HepG2 (cell line): ENCODE data around the gene ZCCHC17. TPM values are rescaled to one million over a fixed set of nuclear protein-coding genes. Genes with fewer than 3 reads are reported as not detected.

Source experiments
- ATAC-seq: fragments of 200-7000 bp; cut with Tn5 transposase; 3 replicates; pipeline ENCODE4 v1.9.1; 2020; ENCODE audit warnings: mild to moderate bottlenecking, moderate library complexity
- BruUV-seq: library from RNA; stranded (reverse); fragments of 400-500 nt; replicated peaks from 2 replicates; lab custom pipeline; 2021; lab: Mats Ljungman, UMichigan
- CTCF ChIA-PET: fragments of 300-600 bp; formaldehyde crosslinking; extraction: SDS; loops from one replicate; lab custom pipeline; 2021; ENCODE audit warnings: low total read pairs, inconsistent platforms, low intra/inter-chr PET ratio; lab: Yijun Ruan, JAX
- POLR2A ChIA-PET: fragments of 350-600 bp; sonication (Branson Sonifier 250); formaldehyde crosslinking; loops from one replicate; lab custom pipeline; 2020; ENCODE audit warnings: antibody characterized with exemption, inconsistent platforms; lab: Yijun Ruan, JAX
- DNase-seq: peaks from one replicate; pipeline ENCODE4 v3.0.0-alpha.2; 2015; ENCODE audit warnings: low spot score
- FAIRE-seq: peaks from 3 replicates; lab custom pipeline; 2011; peaks lifted over from hg19 to GRCh38; lab: Jason Lieb, UNC
- H2AFZ ChIP-seq: one replicate; pipeline ENCODE4 v1.6.1; 2011; ENCODE audit warnings: low read length, inconsistent platforms
- H3K27ac ChIP-seq: fragments of 300-600 bp; 3 replicates; pipeline ENCODE4 v1.8.0; 2011; ENCODE audit warnings: mixed run types, mild to moderate bottlenecking, mixed read lengths, low read length, inconsistent platforms; ENCODE audit not compliant: insufficient read depth; ENCODE audit errors: extremely low read length
- H3K27me3 ChIP-seq, 2 experiments: fragments of 200-600 bp in 1 of 2; 2 replicates in 1 of 2; 3 replicates in 1 of 2; pipeline versions ENCODE4 v1.6.0 to v1.8.0; 2011; ENCODE audit warnings: low read length in 2 of 2, mild to moderate bottlenecking in 2 of 2, moderate library complexity in 2 of 2, inconsistent platforms in 1 of 2; ENCODE audit not compliant: insufficient read depth in 2 of 2, control insufficient read depth in 1 of 2
- H3K36me3 ChIP-seq, 2 experiments: fragments of 200-600 bp in 1 of 2; replicated peaks in 1 of 2; 2 replicates in 1 of 2; 3 replicates in 1 of 2; pipeline versions ENCODE4 v1.5.1 to v1.8.0; 2011; ENCODE audit warnings: low read length in 2 of 2, inconsistent platforms in 1 of 2; ENCODE audit not compliant: insufficient read depth in 2 of 2, control insufficient read depth in 1 of 2
- H3K4me1 ChIP-seq: 2 replicates; pipeline ENCODE4 v1.5.1; 2012; ENCODE audit warnings: low read length, inconsistent platforms; ENCODE audit not compliant: insufficient read depth
- H3K4me2 ChIP-seq: 2 replicates; pipeline ENCODE4 v1.6.0; 2011; ENCODE audit warnings: low read depth, low read length, inconsistent platforms
- H3K4me3 ChIP-seq, 3 experiments: fragments of 200-600 bp in 1 of 3; sonication (generic), shearing (Covaris generic) in 1 of 3; replicated peaks in 1 of 3; 2 replicates each; pipeline ENCODE4 v1.5.1; 2011 to 2016; ENCODE audit warnings: low read length in 3 of 3, inconsistent platforms in 2 of 3, low read depth in 2 of 3, mild to moderate bottlenecking in 2 of 3, control low read depth in 1 of 3, mixed read lengths in 1 of 3; ENCODE audit not compliant: insufficient read depth in 1 of 3
- H3K79me2 ChIP-seq: one replicate; pipeline ENCODE4 v1.6.1; 2011; ENCODE audit warnings: low read length, inconsistent platforms; ENCODE audit not compliant: insufficient read depth
- H3K9ac ChIP-seq: 2 replicates; pipeline ENCODE4 v1.6.0; 2011; ENCODE audit warnings: mild to moderate bottlenecking, low read depth, low read length, inconsistent platforms; ENCODE audit not compliant: insufficient read depth
- H3K9me3 ChIP-seq: 2 replicates; pipeline ENCODE4 v1.5.1; 2012; ENCODE audit warnings: mild to moderate bottlenecking, low read length
- H4K20me1 ChIP-seq: 2 replicates; pipeline ENCODE4 v1.6.0; 2011; ENCODE audit warnings: inconsistent platforms, mild to moderate bottlenecking, low read length, moderate library complexity; ENCODE audit not compliant: insufficient read depth
- GZF1 ChIP-seq: sonication (generic); formaldehyde crosslinking; IDR thresholded peaks from 2 replicates; pipeline ENCODE4 v1.5.1; 2020; ENCODE audit warnings: mild to moderate bottlenecking, missing genetic modification reagents
- MTF1 ChIP-seq: sonication (generic); formaldehyde crosslinking; IDR thresholded peaks from 2 replicates; pipeline ENCODE4 v1.5.0; 2020; ENCODE audit warnings: missing genetic modification reagents
- SAP130 ChIP-seq: IDR thresholded peaks from 2 replicates; pipeline ENCODE4 v1.6.1; 2016; ENCODE audit warnings: low read depth
- SNRNP70 ChIP-seq: fragments of 200-400 bp; formaldehyde crosslinking; IDR thresholded peaks from 2 replicates; pipeline ENCODE4 v1.6.1; 2017; ENCODE audit warnings: mild to moderate bottlenecking, low read depth, low read length, moderate library complexity
- SRY ChIP-seq: sonication (generic); formaldehyde crosslinking; IDR thresholded peaks from 2 replicates; pipeline ENCODE4 v1.8.0; 2022; ENCODE audit warnings: mild to moderate bottlenecking, missing genetic modification reagents
- ZNF121 ChIP-seq: sonication (generic); formaldehyde crosslinking; IDR thresholded peaks from 2 replicates; pipeline ENCODE4 v1.5.0; 2020; ENCODE audit warnings: mild to moderate bottlenecking, missing genetic modification reagents
- ZNF766 ChIP-seq: sonication (generic); formaldehyde crosslinking; IDR thresholded peaks from 2 replicates; pipeline ENCODE4 v1.5.0; 2020; ENCODE audit warnings: missing genetic modification reagents, borderline replicate concordance
- WGBS: methylation state at CpG from one replicate; pipeline ENCODE4 v1.1.6; 2017; ENCODE audit warnings: low lambda C conversion rate; 5-methylcytosine and 5-hydroxymethylcytosine counted together
- in situ Hi-C: cut with HindIII; loops from 2 replicates; pipeline ENCODE4 v1.10.0; 2017; ENCODE audit warnings: low pct_unique_long_range_greater_than_20kb; ENCODE audit not compliant: extremely low pct_ligation_motif_present
- intact Hi-C: fragments of 100-400 bp; cut with micrococcal nuclease; formaldehyde crosslinking; loops from one replicate; pipeline ENCODE4 v1.10.0; 2022; ENCODE audit not compliant: unreplicated experiment
- polyA plus RNA-seq, 8 experiments: library from polyadenylated mRNA; depleted of rRNA in 3 of 8; stranded (reverse) in 7 of 8; unstranded in 1 of 8; fragments of >200 nt; fragmentation: Illumina TruSeq in 4 of 8; extraction: Trizol in 4 of 8; gene quantifications; 2 replicates each; pipeline versions ENCODE4 v1.2.1 to v1.2.3, GENCODE V29; 2011 to 2016; ENCODE audit warnings: low read depth in 4 of 8, missing spikeins in 1 of 8, mixed read lengths in 1 of 8; ENCODE audit not compliant: insufficient read depth in 1 of 8
- total RNA-seq, 5 experiments: library from RNA; depleted of rRNA; stranded (reverse); fragments of >200 nt; fragmentation: Illumina TruSeq; extraction: Trizol; gene quantifications; 2 replicates each; pipeline ENCODE4 v1.2.3, GENCODE V29; 2016; ENCODE audit warnings: low read depth in 1 of 5
- TF ChIP-seq, protein P1 (sequence below): sonication (generic); formaldehyde crosslinking; IDR thresholded peaks from 2 replicates; pipeline ENCODE4 v1.4.0; 2020; ENCODE audit warnings: missing genetic modification reagents, borderline replicate concordance
- TF ChIP-seq, protein P2 (sequence below): sonication (generic); formaldehyde crosslinking; IDR thresholded peaks from 2 replicates; pipeline ENCODE4 v1.9.0; 2022; ENCODE audit warnings: low read depth, missing genetic modification reagents
- TF ChIP-seq, protein P3 (sequence below), 2 experiments: fragments of 450-650 bp in 1 of 2; sonication (generic) in 1 of 2; formaldehyde crosslinking; IDR thresholded peaks; 2 replicates each; pipeline versions ENCODE4 v1.5.0 to v1.8.0; 2020 to 2022; ENCODE audit warnings: mild to moderate bottlenecking in 1 of 2, missing genetic modification reagents in 1 of 2
- TF ChIP-seq, protein P4 (sequence below): sonication (generic); formaldehyde crosslinking; IDR thresholded peaks from 2 replicates; pipeline ENCODE4 v1.5.1; 2020; ENCODE audit warnings: missing genetic modification reagents, mild to moderate bottlenecking, borderline replicate concordance
- TF ChIP-seq, protein P5 (sequence below): IDR thresholded peaks from 2 replicates; pipeline ENCODE4 v1.6.1; 2016

ZCCHC17 gene
- total and polyA plus RNA-seq, 2 of the 13 experiments (the other 11 are each of a cell fraction or from before 2014, with no cell fraction given) = 20.5 to 53.0 TPM

DNA sequence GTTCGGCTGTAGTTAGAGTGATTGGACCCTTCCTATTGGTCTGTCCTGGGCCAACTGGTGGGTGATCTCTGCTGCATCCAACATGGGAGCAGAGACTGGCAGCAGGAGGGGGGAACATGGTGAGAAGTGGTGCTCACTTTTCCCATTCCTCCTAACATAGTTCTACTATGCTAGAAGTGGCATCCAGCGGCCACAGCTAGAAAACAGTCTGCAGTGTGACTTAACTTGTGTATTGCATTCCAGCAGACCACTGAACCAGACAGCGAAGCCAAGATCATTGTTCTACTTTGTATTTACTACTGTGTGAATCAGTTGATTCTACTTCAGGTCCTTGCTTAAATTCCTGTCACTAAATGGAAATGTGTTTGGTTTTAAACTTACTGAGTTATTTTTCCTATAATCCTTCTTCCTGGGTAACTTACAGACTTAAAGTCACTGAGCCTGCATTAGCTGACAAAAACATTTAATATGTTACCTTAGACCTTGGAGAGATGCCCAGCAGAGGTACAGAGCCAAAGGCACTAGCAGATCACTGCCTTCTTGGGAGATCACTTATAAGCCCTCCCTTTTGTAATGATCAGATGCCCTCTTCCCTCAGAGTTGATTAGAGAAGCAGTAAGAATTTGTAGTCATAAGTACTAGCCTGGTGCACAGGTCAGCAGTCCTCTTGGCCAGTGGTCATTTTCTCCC is 67.9 kb downstream of the ZCCHC17 start:
- no peak overlapping the region for H3K9ac ChIP-seq
- no peak for DNase-seq
- CTCF ChIA-PET = no interaction called here
- in situ Hi-C loops = no loop called here
- H3K9me3 ChIP-seq = no peaks in the 10 kb centered on the region
- peaks cover under 1% of the 10 kb centered on the region; the same call in 1 of the 2 replicates for H3K4me1 ChIP-seq
- H4K20me1 ChIP-seq = no peaks in the 10 kb centered on the region
- H3K36me3 ChIP-seq = peaks cover 6 to 41% of the 10 kb centered on the region in 2 experiments; a peak in 4 of 5 replicates
- 100% methylated on average over 3 of the region's 3 CpGs for WGBS
- ATAC-seq = no peak
- H3K4me2 ChIP-seq = no peak overlapping the region
- no TSS peak for BruUV-seq
- POLR2A ChIA-PET = no interaction called here
- H3K4me3 ChIP-seq = no peak overlapping the region
- H3K27ac ChIP-seq = no peak overlapping the region
- no peak overlapping the region for H2AFZ ChIP-seq
- H3K79me2 ChIP-seq = no peaks in the 10 kb centered on the region
- no peaks in the 10 kb centered on the region for H3K27me3 ChIP-seq
- intact Hi-C loops = no loop called here
- TF ChIP-seq, protein P1, sequence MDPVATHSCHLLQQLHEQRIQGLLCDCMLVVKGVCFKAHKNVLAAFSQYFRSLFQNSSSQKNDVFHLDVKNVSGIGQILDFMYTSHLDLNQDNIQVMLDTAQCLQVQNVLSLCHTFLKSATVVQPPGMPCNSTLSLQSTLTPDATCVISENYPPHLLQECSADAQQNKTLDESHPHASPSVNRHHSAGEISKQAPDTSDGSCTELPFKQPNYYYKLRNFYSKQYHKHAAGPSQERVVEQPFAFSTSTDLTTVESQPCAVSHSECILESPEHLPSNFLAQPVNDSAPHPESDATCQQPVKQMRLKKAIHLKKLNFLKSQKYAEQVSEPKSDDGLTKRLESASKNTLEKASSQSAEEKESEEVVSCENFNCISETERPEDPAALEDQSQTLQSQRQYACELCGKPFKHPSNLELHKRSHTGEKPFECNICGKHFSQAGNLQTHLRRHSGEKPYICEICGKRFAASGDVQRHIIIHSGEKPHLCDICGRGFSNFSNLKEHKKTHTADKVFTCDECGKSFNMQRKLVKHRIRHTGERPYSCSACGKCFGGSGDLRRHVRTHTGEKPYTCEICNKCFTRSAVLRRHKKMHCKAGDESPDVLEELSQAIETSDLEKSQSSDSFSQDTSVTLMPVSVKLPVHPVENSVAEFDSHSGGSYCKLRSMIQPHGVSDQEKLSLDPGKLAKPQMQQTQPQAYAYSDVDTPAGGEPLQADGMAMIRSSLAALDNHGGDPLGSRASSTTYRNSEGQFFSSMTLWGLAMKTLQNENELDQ (CRISPR knock-in tag) = no peak
- TF ChIP-seq, protein P2, sequence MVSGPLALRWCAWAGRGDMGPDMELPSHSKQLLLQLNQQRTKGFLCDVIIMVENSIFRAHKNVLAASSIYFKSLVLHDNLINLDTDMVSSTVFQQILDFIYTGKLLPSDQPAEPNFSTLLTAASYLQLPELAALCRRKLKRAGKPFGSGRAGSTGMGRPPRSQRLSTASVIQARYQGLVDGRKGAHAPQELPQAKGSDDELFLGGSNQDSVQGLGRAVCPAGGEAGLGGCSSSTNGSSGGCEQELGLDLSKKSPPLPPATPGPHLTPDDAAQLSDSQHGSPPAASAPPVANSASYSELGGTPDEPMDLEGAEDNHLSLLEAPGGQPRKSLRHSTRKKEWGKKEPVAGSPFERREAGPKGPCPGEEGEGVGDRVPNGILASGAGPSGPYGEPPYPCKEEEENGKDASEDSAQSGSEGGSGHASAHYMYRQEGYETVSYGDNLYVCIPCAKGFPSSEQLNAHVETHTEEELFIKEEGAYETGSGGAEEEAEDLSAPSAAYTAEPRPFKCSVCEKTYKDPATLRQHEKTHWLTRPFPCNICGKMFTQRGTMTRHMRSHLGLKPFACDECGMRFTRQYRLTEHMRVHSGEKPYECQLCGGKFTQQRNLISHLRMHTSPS = no peak
- TF ChIP-seq MTF1 (CRISPR knock-in tag) (no peak), SAP130 (CRISPR knock-in tag) (no peak), SNRNP70 (no peak), ZNF121 (CRISPR knock-in tag) (no peak), GZF1 (CRISPR knock-in tag) (no peak), SRY (CRISPR knock-in tag) (no peak), ZNF766 (CRISPR knock-in tag) (no peak)
- TF ChIP-seq, protein P3, sequence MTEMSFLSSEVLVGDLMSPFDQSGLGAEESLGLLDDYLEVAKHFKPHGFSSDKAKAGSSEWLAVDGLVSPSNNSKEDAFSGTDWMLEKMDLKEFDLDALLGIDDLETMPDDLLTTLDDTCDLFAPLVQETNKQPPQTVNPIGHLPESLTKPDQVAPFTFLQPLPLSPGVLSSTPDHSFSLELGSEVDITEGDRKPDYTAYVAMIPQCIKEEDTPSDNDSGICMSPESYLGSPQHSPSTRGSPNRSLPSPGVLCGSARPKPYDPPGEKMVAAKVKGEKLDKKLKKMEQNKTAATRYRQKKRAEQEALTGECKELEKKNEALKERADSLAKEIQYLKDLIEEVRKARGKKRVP (CRISPR knock-in tag; IDR thresholded peaks at IDR 0.05) = no peak
- TF ChIP-seq, protein P4, sequence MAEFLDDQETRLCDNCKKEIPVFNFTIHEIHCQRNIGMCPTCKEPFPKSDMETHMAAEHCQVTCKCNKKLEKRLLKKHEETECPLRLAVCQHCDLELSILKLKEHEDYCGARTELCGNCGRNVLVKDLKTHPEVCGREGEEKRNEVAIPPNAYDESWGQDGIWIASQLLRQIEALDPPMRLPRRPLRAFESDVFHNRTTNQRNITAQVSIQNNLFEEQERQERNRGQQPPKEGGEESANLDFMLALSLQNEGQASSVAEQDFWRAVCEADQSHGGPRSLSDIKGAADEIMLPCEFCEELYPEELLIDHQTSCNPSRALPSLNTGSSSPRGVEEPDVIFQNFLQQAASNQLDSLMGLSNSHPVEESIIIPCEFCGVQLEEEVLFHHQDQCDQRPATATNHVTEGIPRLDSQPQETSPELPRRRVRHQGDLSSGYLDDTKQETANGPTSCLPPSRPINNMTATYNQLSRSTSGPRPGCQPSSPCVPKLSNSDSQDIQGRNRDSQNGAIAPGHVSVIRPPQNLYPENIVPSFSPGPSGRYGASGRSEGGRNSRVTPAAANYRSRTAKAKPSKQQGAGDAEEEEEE (CRISPR knock-in tag) = no peak
- TF ChIP-seq, protein P5, sequence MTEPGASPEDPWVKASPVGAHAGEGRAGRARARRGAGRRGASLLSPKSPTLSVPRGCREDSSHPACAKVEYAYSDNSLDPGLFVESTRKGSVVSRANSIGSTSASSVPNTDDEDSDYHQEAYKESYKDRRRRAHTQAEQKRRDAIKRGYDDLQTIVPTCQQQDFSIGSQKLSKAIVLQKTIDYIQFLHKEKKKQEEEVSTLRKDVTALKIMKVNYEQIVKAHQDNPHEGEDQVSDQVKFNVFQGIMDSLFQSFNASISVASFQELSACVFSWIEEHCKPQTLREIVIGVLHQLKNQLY = no peak
- no peak for FAIRE-seq
